Bone marrow (tissue), 2 donors: ENCODE data around the gene APOO.

Experiments used
- DNase-seq, 2 donors: peaks; one replicate each; lab custom pipeline; 2025; lab: John Stamatoyannopoulos, UW

The APOO gene

DNA sequence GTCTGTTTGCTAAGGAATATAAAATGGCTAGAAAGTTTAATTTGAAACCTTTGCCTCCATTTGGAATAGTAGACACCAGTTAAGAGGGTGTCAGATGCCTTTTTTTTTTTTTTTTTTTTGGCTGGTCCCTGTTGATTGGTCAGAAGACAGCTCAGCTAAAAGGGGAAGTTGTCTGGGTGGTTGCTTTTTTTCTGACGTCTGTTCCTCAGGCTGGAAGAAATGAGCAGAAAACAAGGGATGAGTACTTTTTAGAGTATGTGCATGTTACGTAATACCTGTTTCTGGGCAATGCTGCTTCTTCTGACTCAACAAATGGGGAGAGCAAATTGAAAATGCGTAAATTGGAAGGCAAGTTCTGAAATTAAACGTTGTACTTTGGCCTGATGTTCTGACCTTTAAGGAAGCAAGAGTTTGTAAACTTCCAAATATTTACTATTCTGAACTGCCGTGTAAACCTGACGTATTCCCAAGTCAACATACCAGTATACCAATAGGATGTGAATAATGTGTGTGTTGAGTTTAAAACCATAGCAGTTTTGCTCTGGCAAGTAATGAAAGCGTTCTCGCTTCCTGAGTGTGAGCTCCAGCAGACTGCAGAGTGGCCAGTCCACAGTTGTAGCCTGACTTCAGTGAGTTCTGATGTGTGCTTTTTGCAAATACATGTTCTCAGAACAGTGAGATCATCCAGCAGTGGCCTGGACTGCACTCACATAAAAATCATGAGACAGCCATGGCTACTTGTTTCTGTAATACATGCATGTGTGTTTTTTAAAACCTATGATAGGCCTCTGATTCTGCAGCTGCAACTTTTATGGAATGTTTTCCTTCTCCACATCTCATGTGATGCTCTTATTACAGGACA lies 123.0 kb downstream of the APOO start:
- DNase-seq: peak in 1 of 2 donors; percentile 69

DNA sequence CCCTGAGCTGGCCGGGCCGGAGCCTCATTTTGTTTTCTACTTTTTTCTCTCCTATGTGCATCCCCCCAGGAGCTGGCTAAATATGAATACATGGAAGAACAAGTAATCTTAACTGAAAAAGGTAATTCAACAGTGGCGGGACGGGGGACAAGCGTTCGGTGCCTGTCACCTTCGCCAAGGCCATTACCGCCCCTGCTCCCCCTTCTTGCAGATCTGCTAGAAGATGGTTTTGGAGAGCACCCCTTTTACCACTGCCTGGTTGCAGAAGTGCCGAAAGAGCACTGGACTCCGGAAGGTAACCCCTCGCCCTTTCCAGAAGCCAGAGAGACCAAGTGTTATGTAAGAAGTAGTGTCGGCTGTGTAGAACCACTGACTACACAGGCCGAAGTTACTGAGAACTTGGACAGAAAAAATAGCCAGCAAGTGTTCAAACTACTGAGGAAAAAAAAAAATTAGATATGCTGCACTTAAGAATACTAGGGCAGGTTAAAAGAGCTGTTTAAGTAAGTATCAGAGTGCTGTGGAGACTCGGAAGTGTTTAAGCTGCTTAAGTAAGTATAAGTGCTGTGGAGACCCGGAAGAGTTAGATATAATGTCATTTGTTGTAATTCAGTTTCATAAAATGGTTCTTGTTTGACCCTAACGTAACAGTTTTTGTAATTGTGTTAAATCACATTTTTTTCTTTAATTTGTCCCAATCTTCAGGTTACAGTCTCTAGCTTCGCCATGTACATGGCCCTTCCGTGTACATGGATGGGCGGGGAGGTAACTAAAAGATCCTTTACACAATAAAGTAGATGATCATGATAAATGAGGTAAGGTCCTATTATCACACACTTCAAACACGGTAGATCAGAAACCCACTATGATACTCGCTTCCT lies 123.9 kb downstream of the APOO start:
- DNase-seq: no peak
